Measurements from ENCODE around the gene C4orf50. TPM values are rescaled to one million over a fixed set of nuclear protein-coding genes. Genes with fewer than 3 reads are reported as not detected.

Gene C4orf50
- total RNA-seq, 1 donor from 2014 or later, result not detected

- intact Hi-C loops (cut with micrococcal nuclease), result no loop called here
- H3K27me3 ChIP-seq (ENCODE audit: low read depth), result peaks cover 98% of the 10 kb centered on the region
- DNase-seq, result no peak
Observed at GRCh38 chr4:5968246-5968645, 50.0 kb downstream of the C4orf50 start.

DNA sequence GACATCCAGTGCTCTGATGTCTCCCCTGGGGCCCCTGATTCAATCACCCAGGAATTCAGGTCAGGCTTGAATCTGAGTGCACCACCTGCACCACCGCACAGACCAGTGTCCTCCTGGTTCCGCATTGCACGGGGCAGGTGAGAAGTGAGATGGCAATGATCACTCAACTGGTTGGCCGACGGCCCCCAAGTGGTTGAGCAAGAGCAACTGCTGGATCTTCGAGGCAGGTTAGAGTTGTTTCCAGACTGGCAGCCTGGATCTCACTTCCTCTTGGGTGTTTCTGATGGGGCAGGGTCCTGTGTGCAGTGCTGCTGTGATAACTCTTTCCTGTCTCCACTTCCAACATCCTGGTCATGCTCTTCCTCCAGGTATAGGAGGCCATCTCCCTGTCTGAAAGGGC, 50.4 kb downstream of the C4orf50 start:
- Histone ChIP-seq H3K27me3 (ENCODE audit: low read depth) (peaks cover 98% of the 10 kb centered on the region), H3K27ac (replicated peaks) (no peak overlapping the region), H3K4me1 (no peaks in the 10 kb centered on the region), H3K9me3 (replicated peaks) (no peaks in the 10 kb centered on the region), H3K36me3 (no peaks in the 10 kb centered on the region), H3K4me3 (no peak overlapping the region)
- intact Hi-C loops (cut with micrococcal nuclease), result no loop called here
- TF ChIP-seq, protein P1, sequence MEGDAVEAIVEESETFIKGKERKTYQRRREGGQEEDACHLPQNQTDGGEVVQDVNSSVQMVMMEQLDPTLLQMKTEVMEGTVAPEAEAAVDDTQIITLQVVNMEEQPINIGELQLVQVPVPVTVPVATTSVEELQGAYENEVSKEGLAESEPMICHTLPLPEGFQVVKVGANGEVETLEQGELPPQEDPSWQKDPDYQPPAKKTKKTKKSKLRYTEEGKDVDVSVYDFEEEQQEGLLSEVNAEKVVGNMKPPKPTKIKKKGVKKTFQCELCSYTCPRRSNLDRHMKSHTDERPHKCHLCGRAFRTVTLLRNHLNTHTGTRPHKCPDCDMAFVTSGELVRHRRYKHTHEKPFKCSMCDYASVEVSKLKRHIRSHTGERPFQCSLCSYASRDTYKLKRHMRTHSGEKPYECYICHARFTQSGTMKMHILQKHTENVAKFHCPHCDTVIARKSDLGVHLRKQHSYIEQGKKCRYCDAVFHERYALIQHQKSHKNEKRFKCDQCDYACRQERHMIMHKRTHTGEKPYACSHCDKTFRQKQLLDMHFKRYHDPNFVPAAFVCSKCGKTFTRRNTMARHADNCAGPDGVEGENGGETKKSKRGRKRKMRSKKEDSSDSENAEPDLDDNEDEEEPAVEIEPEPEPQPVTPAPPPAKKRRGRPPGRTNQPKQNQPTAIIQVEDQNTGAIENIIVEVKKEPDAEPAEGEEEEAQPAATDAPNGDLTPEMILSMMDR (IDR thresholded peaks at IDR 0.05; ENCODE audit: borderline replicate concordance), result no peak
- DNase-seq, result no peak

More at GRCh38 chr4:5968246-5968645, 50.0 kb downstream of the C4orf50 start:
- Histone ChIP-seq H3K4me1 (no peaks in the 10 kb centered on the region), H3K27ac (replicated peaks) (no peak overlapping the region), H3K4me3 (no peak overlapping the region), H3K36me3 (no peaks in the 10 kb centered on the region), H3K9me3 (replicated peaks) (no peaks in the 10 kb centered on the region)
- TF ChIP-seq, protein P1 (IDR thresholded peaks at IDR 0.05; ENCODE audit: borderline replicate concordance), result no peak

DNA sequence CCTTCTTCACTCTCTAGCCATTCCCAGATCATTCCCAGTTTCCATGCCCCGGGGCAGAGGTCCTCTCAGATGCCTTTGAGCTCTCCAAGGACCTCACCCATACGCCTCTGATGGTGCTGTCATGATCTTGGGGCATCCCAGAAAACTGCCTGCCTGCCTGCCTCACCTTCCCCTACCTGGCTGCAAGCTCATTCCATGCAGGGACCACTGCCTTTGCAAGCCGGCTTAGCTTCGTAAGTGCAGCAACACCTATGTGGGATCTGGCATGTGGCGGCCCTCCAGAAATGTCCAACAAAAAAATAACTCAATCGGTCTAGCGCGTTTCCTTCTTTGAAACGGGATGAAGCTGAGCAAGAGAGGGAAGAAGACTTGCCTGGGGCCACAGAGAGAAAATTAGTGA, 53.0 kb downstream of the C4orf50 start:
- Histone ChIP-seq H3K9me3 (replicated peaks) (no peaks in the 10 kb centered on the region), H3K4me1 (no peaks in the 10 kb centered on the region), H3K27ac (replicated peaks) (no peak overlapping the region), H3K4me3 (no peak overlapping the region), H3K27me3 (ENCODE audit: low read depth) (peaks cover 98% of the 10 kb centered on the region), H3K36me3 (no peaks in the 10 kb centered on the region)
- intact Hi-C loops (cut with micrococcal nuclease), result no loop called here
- DNase-seq, result no peak
- TF ChIP-seq, protein P1 (IDR thresholded peaks at IDR 0.05; ENCODE audit: borderline replicate concordance), result no peak

- intact Hi-C loops (cut with micrococcal nuclease), result no loop called here
- TF ChIP-seq, protein P1 (IDR thresholded peaks at IDR 0.05; ENCODE audit: borderline replicate concordance), result no peak
- peaks cover 98% of the 10 kb centered on the region for H3K27me3 ChIP-seq (ENCODE audit: low read depth)
- no peaks in the 10 kb centered on the region for H3K9me3 ChIP-seq (replicated peaks)
- no peak overlapping the region for H3K4me3 ChIP-seq
- no peak overlapping the region for H3K27ac ChIP-seq (replicated peaks)
- DNase-seq, result no peak
- H3K36me3 ChIP-seq, result no peaks in the 10 kb centered on the region
- H3K4me1 ChIP-seq, result no peaks in the 10 kb centered on the region
Observed at GRCh38 chr4:5964030-5964429, 54.2 kb downstream of the C4orf50 start.

GRCh38 chr4:5963611-5964010, 54.6 kb downstream of the C4orf50 start:
- intact Hi-C loops (cut with micrococcal nuclease), result no loop called here
- no peaks in the 10 kb centered on the region for H3K9me3 ChIP-seq (replicated peaks)
- H3K4me1 ChIP-seq, result no peaks in the 10 kb centered on the region
- H3K27ac ChIP-seq (replicated peaks), result no peak overlapping the region
- TF ChIP-seq, protein P1 (IDR thresholded peaks at IDR 0.05; ENCODE audit: borderline replicate concordance), result no peak
- H3K36me3 ChIP-seq, result no peaks in the 10 kb centered on the region
- H3K27me3 ChIP-seq (ENCODE audit: low read depth), result peaks cover 98% of the 10 kb centered on the region
- no peak for DNase-seq
- no peak overlapping the region for H3K4me3 ChIP-seq

DNA sequence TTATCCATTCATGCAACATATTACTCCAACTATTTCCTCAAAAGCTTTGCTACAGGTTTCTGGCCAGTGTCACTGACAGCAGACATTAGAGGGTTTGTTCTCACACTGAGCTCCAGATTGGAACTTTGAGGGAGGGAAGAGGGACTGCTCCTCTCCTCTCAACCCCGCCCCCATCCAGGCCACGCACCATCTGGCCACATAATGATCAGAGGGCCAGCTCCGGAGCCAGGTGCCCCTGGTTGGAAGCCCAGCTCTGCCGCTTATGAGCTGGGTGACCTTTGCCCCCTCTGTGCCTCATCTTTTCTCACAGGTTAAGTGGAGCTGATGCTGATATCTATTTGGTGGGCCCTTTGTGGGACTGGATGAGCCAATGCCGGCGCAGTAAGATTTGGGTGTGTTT, 55.8 kb downstream of the C4orf50 start:
- no peaks in the 10 kb centered on the region for H3K9me3 ChIP-seq (replicated peaks)
- no peak for DNase-seq
- TF ChIP-seq, protein P1 (IDR thresholded peaks at IDR 0.05; ENCODE audit: borderline replicate concordance), result no peak
- H3K4me3 ChIP-seq, result no peak overlapping the region
- no peak overlapping the region for H3K27ac ChIP-seq (replicated peaks)
- intact Hi-C loops (cut with micrococcal nuclease), result no loop called here
- H3K36me3 ChIP-seq, result no peaks in the 10 kb centered on the region
- peaks cover 98% of the 10 kb centered on the region for H3K27me3 ChIP-seq (ENCODE audit: low read depth)
- no peaks in the 10 kb centered on the region for H3K4me1 ChIP-seq

Data from left ventricle myocardium inferior (tissue), 1 donor.